ENCODE measurements around the gene MBNL2. TPM values are rescaled to one million over a fixed set of nuclear protein-coding genes. Genes with fewer than 3 reads are reported as not detected.
A peak's percentile ranks its signal among the peaks of the same experiment; 100 is the strongest.

The MBNL2 gene
- total and polyA plus RNA-seq, 2 of the 13 experiments (the other 11 are each of a cell fraction or from before 2014, with no cell fraction given) = 30.8 to 59.0 TPM

GRCh38 chr13:97243915-97244781, 22.0 kb downstream of the MBNL2 start (continued):
- TF ChIP-seq ZHX2 (IDR thresholded peaks at IDR 0.05; ENCODE audit: low read depth) (no peak), ZHX2 (CRISPR knock-in tag; IDR thresholded peaks at IDR 0.05; ENCODE audit: borderline replicate concordance) (no peak), GATAD2A (CRISPR knock-in tag; IDR thresholded peaks at IDR 0.05) (peak; percentile 76), HNF1A (IDR thresholded peaks at IDR 0.05; ENCODE audit: low read depth) (peak; percentile 22; the same call in 1 of the 2 replicates), HNF1A (CRISPR knock-in tag; IDR thresholded peaks at IDR 0.05; ENCODE audit: borderline replicate concordance) (peak; percentile 48; the same call in 1 of the 2 replicates), HDAC2 (CRISPR knock-in tag; IDR thresholded peaks at IDR 0.05) (peak; percentile 58), NCOR1 (IDR thresholded peaks at IDR 0.05; ENCODE audit: borderline replicate concordance, low read length) (no peak; the same call in 1 of the 2 replicates), ZNF503 (CRISPR knock-in tag; IDR thresholded peaks at IDR 0.05) (no peak), SOX6 (IDR thresholded peaks at IDR 0.05) (no peak), SOX6 (CRISPR knock-in tag; IDR thresholded peaks at IDR 0.05) (peak; percentile 96), RFX5 (IDR thresholded peaks at IDR 0.05; ENCODE audit: low read depth, low read length) (no peak)
